ENCODE data around the gene SEZ6.

Gene SEZ6

GRCh38 chr17:29008591-29008990 lies 2.8 kb upstream of the SEZ6 start:
- Histone ChIP-seq H3K9me3 (ENCODE audit: control insufficient read depth in 5 of 5, low read length in 5 of 5) (no peaks in the 10 kb centered on the region), H3K27ac (ENCODE audit: low read depth, low read length) (no peak overlapping the region), H3K27me3 (ENCODE audit: control insufficient read depth in 5 of 5, insufficient read depth in 4 of 5, low read length in 5 of 5) (peaks cover 27 to 52% (median 45%) of the 10 kb centered on the region in 5 donors), H3K4me3 (ENCODE audit: low read depth in 1 of 5, low read length in 5 of 5) (no peak overlapping the region), H3K4me1 (ENCODE audit: control insufficient read depth in 5 of 5, insufficient read depth in 5 of 5, low read length in 5 of 5) (peaks cover 0 to 7% (median 3%) of the 10 kb centered on the region in 5 donors), H3K36me3 (ENCODE audit: control insufficient read depth in 5 of 5, insufficient read depth in 5 of 5, low read length in 5 of 5) (no peaks in the 10 kb centered on the region), H3K9ac (ENCODE audit: low read length in 5 of 5) (no peak overlapping the region)

GRCh38 chr17:29007860-29008455 lies 2.1 kb upstream of the SEZ6 start:
- H3K9ac ChIP-seq (ENCODE audit: low read length in 5 of 5): no peak overlapping the region
- H3K36me3 ChIP-seq (ENCODE audit: control insufficient read depth in 5 of 5, insufficient read depth in 5 of 5, low read length in 5 of 5): no peaks in the 10 kb centered on the region
- H3K27ac ChIP-seq (ENCODE audit: low read depth, low read length): no peak overlapping the region
- no peaks in the 10 kb centered on the region for H3K9me3 ChIP-seq (ENCODE audit: control insufficient read depth in 5 of 5, low read length in 5 of 5)
- no peak overlapping the region for H3K4me3 ChIP-seq (ENCODE audit: low read depth in 1 of 5, low read length in 5 of 5)
- peaks cover 30 to 58% (median 51%) of the 10 kb centered on the region in 5 donors for H3K27me3 ChIP-seq (ENCODE audit: control insufficient read depth in 5 of 5, insufficient read depth in 4 of 5, low read length in 5 of 5)
- peaks cover 0 to 7% (median 3%) of the 10 kb centered on the region in 5 donors for H3K4me1 ChIP-seq (ENCODE audit: control insufficient read depth in 5 of 5, insufficient read depth in 5 of 5, low read length in 5 of 5)

DNA sequence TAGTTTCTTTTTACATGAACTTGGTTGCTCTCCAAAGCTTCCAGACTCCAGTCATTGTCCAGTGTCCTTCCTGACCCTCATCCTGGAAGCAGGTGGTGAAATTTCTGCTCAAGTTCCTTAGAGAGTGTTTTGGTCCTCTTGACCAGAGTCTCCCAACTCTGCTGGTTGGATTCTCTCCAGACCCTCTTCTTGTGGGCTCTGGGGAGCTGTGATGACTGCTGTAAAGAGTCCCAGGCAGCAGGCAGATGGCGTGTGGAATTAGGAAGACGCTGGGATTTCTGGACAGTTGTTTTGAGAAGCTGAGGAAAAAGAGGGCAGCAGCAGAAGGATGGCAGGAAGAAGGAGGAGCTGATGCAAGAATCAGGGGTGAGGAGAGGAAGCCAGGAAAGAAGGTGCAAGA lies 1.6 kb upstream of the SEZ6 start:
- H3K27me3 ChIP-seq (ENCODE audit: control insufficient read depth in 5 of 5, insufficient read depth in 4 of 5, low read length in 5 of 5): peaks cover 30 to 63% (median 56%) of the 10 kb centered on the region in 5 donors
- no peak overlapping the region for H3K4me3 ChIP-seq (ENCODE audit: low read depth in 1 of 5, low read length in 5 of 5)
- H3K9me3 ChIP-seq (ENCODE audit: control insufficient read depth in 5 of 5, low read length in 5 of 5): no peaks in the 10 kb centered on the region
- H3K36me3 ChIP-seq (ENCODE audit: control insufficient read depth in 5 of 5, insufficient read depth in 5 of 5, low read length in 5 of 5): no peaks in the 10 kb centered on the region
- H3K27ac ChIP-seq (ENCODE audit: low read depth, low read length): no peak overlapping the region
- peaks cover 0 to 7% (median 3%) of the 10 kb centered on the region in 5 donors for H3K4me1 ChIP-seq (ENCODE audit: control insufficient read depth in 5 of 5, insufficient read depth in 5 of 5, low read length in 5 of 5)
- H3K9ac ChIP-seq (ENCODE audit: low read length in 5 of 5): no peak overlapping the region

- Histone ChIP-seq H3K4me3 (ENCODE audit: low read depth in 1 of 5, low read length in 5 of 5) (no peak overlapping the region), H3K36me3 (ENCODE audit: control insufficient read depth in 5 of 5, insufficient read depth in 5 of 5, low read length in 5 of 5) (no peaks in the 10 kb centered on the region), H3K9me3 (ENCODE audit: control insufficient read depth in 5 of 5, low read length in 5 of 5) (no peaks in the 10 kb centered on the region), H3K27ac (ENCODE audit: low read depth, low read length) (no peak overlapping the region), H3K4me1 (ENCODE audit: control insufficient read depth in 5 of 5, insufficient read depth in 5 of 5, low read length in 5 of 5) (peaks cover 0 to 7% (median 3%) of the 10 kb centered on the region in 5 donors), H3K9ac (ENCODE audit: low read length in 5 of 5) (no peak overlapping the region), H3K27me3 (ENCODE audit: control insufficient read depth in 5 of 5, insufficient read depth in 4 of 5, low read length in 5 of 5) (peaks cover 30 to 59% (median 50%) of the 10 kb centered on the region in 5 donors)
Observed at GRCh38 chr17:29004081-29004692, 1.6 kb downstream of the SEZ6 start.

GRCh38 chr17:29003289-29003688 lies 2.5 kb downstream of the SEZ6 start:
- peaks cover 25 to 58% (median 49%) of the 10 kb centered on the region in 5 donors for H3K27me3 ChIP-seq (ENCODE audit: control insufficient read depth in 5 of 5, insufficient read depth in 4 of 5, low read length in 5 of 5)
- H3K36me3 ChIP-seq (ENCODE audit: control insufficient read depth in 5 of 5, insufficient read depth in 5 of 5, low read length in 5 of 5): no peaks in the 10 kb centered on the region
- H3K4me1 ChIP-seq (ENCODE audit: control insufficient read depth in 5 of 5, insufficient read depth in 5 of 5, low read length in 5 of 5): peaks cover 0 to 7% (median 3%) of the 10 kb centered on the region in 5 donors
- H3K9me3 ChIP-seq (ENCODE audit: control insufficient read depth in 5 of 5, low read length in 5 of 5): no peaks in the 10 kb centered on the region
- H3K9ac ChIP-seq (ENCODE audit: low read length in 5 of 5): no peak overlapping the region
- H3K27ac ChIP-seq (ENCODE audit: low read depth, low read length): no peak overlapping the region
- H3K4me3 ChIP-seq (ENCODE audit: low read depth in 1 of 5, low read length in 5 of 5): no peak overlapping the region

DNA sequence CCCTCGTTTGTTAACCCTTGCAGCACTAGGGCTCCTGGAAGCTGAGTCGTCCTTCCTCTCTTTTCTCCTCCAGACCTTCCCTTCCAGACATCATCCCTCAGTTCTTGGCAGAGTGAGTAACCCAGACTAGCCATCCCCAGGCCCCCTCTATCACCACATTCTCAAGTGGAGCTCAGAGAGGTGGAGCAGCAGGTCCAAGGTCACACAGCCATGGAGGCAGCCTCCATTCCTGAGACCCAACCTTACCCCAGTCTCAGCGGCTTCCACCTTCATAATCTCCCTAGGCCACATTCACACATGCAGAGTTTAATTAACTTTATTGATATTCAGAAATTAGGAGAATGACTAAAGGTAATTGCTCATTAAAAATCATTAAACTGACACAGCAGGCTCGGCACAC lies 3.0 kb downstream of the SEZ6 start:
- Histone ChIP-seq H3K9ac (ENCODE audit: low read length in 5 of 5) (no peak overlapping the region), H3K36me3 (ENCODE audit: control insufficient read depth in 5 of 5, insufficient read depth in 5 of 5, low read length in 5 of 5) (no peaks in the 10 kb centered on the region), H3K27me3 (ENCODE audit: control insufficient read depth in 5 of 5, insufficient read depth in 4 of 5, low read length in 5 of 5) (peaks cover 22 to 57% (median 46%) of the 10 kb centered on the region in 5 donors), H3K4me1 (ENCODE audit: control insufficient read depth in 5 of 5, insufficient read depth in 5 of 5, low read length in 5 of 5) (peaks cover 0 to 7% (median 3%) of the 10 kb centered on the region in 5 donors), H3K4me3 (ENCODE audit: low read depth in 1 of 5, low read length in 5 of 5) (no peak overlapping the region), H3K9me3 (ENCODE audit: control insufficient read depth in 5 of 5, low read length in 5 of 5) (no peaks in the 10 kb centered on the region), H3K27ac (ENCODE audit: low read depth, low read length) (no peak overlapping the region)

GRCh38 chr17:29000973-29001372 lies 4.9 kb downstream of the SEZ6 start:
- H3K4me1 ChIP-seq (ENCODE audit: control insufficient read depth in 5 of 5, insufficient read depth in 5 of 5, low read length in 5 of 5): peaks cover 0 to 3% (median under 1%) of the 10 kb centered on the region in 5 donors
- H3K9ac ChIP-seq (ENCODE audit: low read length in 5 of 5): no peak overlapping the region
- H3K9me3 ChIP-seq (ENCODE audit: control insufficient read depth in 5 of 5, low read length in 5 of 5): no peaks in the 10 kb centered on the region
- H3K36me3 ChIP-seq (ENCODE audit: control insufficient read depth in 5 of 5, insufficient read depth in 5 of 5, low read length in 5 of 5): no peaks in the 10 kb centered on the region
- H3K27me3 ChIP-seq (ENCODE audit: control insufficient read depth in 5 of 5, insufficient read depth in 4 of 5, low read length in 5 of 5): peaks cover 24 to 55% (median 41%) of the 10 kb centered on the region in 5 donors
- no peak overlapping the region for H3K27ac ChIP-seq (ENCODE audit: low read depth, low read length)
- H3K4me3 ChIP-seq (ENCODE audit: low read depth in 1 of 5, low read length in 5 of 5): no peak overlapping the region

GRCh38 chr17:28999206-28999605 lies 6.6 kb downstream of the SEZ6 start:
- H3K4me1 ChIP-seq (ENCODE audit: control insufficient read depth in 5 of 5, insufficient read depth in 5 of 5, low read length in 5 of 5): no peaks in the 10 kb centered on the region
- peaks cover 16 to 47% (median 32%) of the 10 kb centered on the region in 5 donors for H3K27me3 ChIP-seq (ENCODE audit: control insufficient read depth in 5 of 5, insufficient read depth in 4 of 5, low read length in 5 of 5)
- H3K9me3 ChIP-seq (ENCODE audit: control insufficient read depth in 5 of 5, low read length in 5 of 5): no peaks in the 10 kb centered on the region
- no peak overlapping the region for H3K9ac ChIP-seq (ENCODE audit: low read length in 5 of 5)
- H3K4me3 ChIP-seq (ENCODE audit: low read depth in 1 of 5, low read length in 5 of 5): no peak overlapping the region
- no peak overlapping the region for H3K27ac ChIP-seq (ENCODE audit: low read depth, low read length)
- H3K36me3 ChIP-seq (ENCODE audit: control insufficient read depth in 5 of 5, insufficient read depth in 5 of 5, low read length in 5 of 5): no peaks in the 10 kb centered on the region

DNA sequence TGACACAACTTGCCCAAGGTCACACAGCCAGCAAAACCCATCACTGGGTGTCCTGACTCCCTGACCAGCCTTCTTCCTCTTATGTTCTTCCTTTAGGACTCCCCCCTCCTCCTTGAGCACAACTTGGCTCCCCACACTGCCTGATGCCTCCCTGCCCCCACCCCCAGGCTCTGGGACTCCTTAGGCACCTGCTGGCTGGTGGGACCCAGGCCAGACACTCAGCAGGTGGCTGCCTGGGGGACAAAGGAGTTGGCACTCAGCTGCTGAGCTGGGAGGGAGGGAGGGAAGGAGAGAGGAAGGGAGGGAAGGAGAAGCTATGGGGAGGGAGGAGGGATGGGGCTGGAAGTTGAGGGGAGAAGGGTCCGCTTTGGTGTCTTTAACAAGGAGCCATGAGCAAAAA lies 8.0 kb downstream of the SEZ6 start:
- Histone ChIP-seq H3K27ac (ENCODE audit: low read depth, low read length) (no peak overlapping the region), H3K4me1 (ENCODE audit: control insufficient read depth in 5 of 5, insufficient read depth in 5 of 5, low read length in 5 of 5) (no peaks in the 10 kb centered on the region), H3K4me3 (ENCODE audit: low read depth in 1 of 5, low read length in 5 of 5) (no peak overlapping the region), H3K9ac (ENCODE audit: low read length in 5 of 5) (no peak overlapping the region), H3K9me3 (ENCODE audit: control insufficient read depth in 5 of 5, low read length in 5 of 5) (no peaks in the 10 kb centered on the region), H3K27me3 (ENCODE audit: control insufficient read depth in 5 of 5, insufficient read depth in 4 of 5, low read length in 5 of 5) (peaks cover 9 to 36% (median 22%) of the 10 kb centered on the region in 5 donors), H3K36me3 (ENCODE audit: control insufficient read depth in 5 of 5, insufficient read depth in 5 of 5, low read length in 5 of 5) (no peaks in the 10 kb centered on the region)

DNA sequence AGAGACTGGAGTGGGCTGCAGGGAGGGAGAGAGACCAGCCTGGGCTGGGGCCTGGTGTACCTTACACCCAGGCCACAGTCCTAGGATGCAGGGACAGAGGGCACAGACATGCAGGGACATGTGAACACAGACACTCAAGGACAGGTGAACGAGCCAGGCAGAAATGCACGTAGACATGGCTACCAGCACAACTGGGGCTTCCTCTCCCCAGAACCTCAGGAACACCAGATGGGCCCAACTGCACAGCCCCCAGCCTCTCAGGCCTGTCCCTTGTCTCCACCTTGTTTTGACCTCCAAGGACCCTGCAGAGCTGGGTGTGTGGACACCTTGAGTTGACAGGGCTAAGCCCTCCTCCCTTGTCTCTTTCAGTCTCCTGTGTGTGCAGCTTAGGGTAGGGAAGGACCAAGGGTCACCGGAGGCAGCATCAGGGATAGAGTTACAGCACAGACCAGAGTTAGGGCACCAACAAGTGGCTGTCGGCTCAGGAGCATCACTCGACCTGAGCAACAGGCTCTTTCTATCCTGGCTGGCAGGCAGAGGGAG lies 9.2 kb downstream of the SEZ6 start:
- Histone ChIP-seq H3K9me3 (ENCODE audit: control insufficient read depth in 5 of 5, low read length in 5 of 5) (no peaks in the 10 kb centered on the region), H3K27me3 (ENCODE audit: control insufficient read depth in 5 of 5, insufficient read depth in 4 of 5, low read length in 5 of 5) (peaks cover 7 to 32% (median 16%) of the 10 kb centered on the region in 5 donors), H3K9ac (ENCODE audit: low read length in 5 of 5) (no peak overlapping the region), H3K4me3 (ENCODE audit: low read depth in 1 of 5, low read length in 5 of 5) (no peak overlapping the region), H3K36me3 (ENCODE audit: control insufficient read depth in 5 of 5, insufficient read depth in 5 of 5, low read length in 5 of 5) (no peaks in the 10 kb centered on the region), H3K4me1 (ENCODE audit: control insufficient read depth in 5 of 5, insufficient read depth in 5 of 5, low read length in 5 of 5) (no peaks in the 10 kb centered on the region), H3K27ac (ENCODE audit: low read depth, low read length) (no peak overlapping the region)
